Measurements from ENCODE around the gene F10. TPM values are rescaled to one million over a fixed set of nuclear protein-coding genes. Genes with fewer than 3 reads are reported as not detected.
A peak's percentile ranks its signal among the peaks of the same experiment; 100 is the strongest.

The F10 gene
- total and polyA plus RNA-seq, 2 of the 13 experiments (the other 11 are each of a cell fraction or from before 2014, with no cell fraction given) = 58.4 to 237 TPM

GRCh38 chr13:113123226-113124201 lies 915 bp downstream of the F10 start (continued):
- no peak for TF ChIP-seq MAZ (IDR thresholded peaks at IDR 0.05; ENCODE audit: borderline replicate concordance, low read depth, low read length)
- no peak; the same call in 1 of the 2 replicates for TF ChIP-seq MAZ (CRISPR knock-in tag; IDR thresholded peaks at IDR 0.05; ENCODE audit: low read depth)
- no peak; the same call in 1 of the 2 replicates for TF ChIP-seq ZNF543 (CRISPR knock-in tag; IDR thresholded peaks at IDR 0.05)
- TF ChIP-seq MAF1 (CRISPR knock-in tag; IDR thresholded peaks at IDR 0.05; ENCODE audit: borderline replicate concordance) = peak; percentile 15; the same call in 1 of the 2 replicates
- no peak for TF ChIP-seq ZGPAT (CRISPR knock-in tag; IDR thresholded peaks at IDR 0.05)
- no peak for TF ChIP-seq ATAD3A (CRISPR knock-in tag; IDR thresholded peaks at IDR 0.05)
- TF ChIP-seq TARDBP (CRISPR knock-in tag; IDR thresholded peaks at IDR 0.05) = peak; percentile 25; the same call in 1 of the 2 replicates
- TF ChIP-seq RBFOX2 (IDR thresholded peaks at IDR 0.05; ENCODE audit: low read depth, low read length) = peak; percentile 10; the same call in 1 of the 2 replicates
- TF ChIP-seq SRY (CRISPR knock-in tag; IDR thresholded peaks at IDR 0.05) = no peak
- no peak for TF ChIP-seq MXD1 (CRISPR knock-in tag; IDR thresholded peaks at IDR 0.05)
- no peak for TF ChIP-seq ZNF124 (CRISPR knock-in tag; IDR thresholded peaks at IDR 0.05)
- TF ChIP-seq TFAP4 (IDR thresholded peaks at IDR 0.05; ENCODE audit: borderline replicate concordance, low read depth) = no peak
- no peak for TF ChIP-seq KLF13 (CRISPR knock-in tag; IDR thresholded peaks at IDR 0.05)
- peak; percentile 44; the same call in 1 of the 2 replicates for TF ChIP-seq ZBTB7A (CRISPR knock-in tag; IDR thresholded peaks at IDR 0.05)
- no peak for TF ChIP-seq KAT8 (CRISPR knock-in tag; IDR thresholded peaks at IDR 0.05)
- TF ChIP-seq ZNF10 (CRISPR knock-in tag; IDR thresholded peaks at IDR 0.05; ENCODE audit: borderline replicate concordance, low read depth) = no peak
- TF ChIP-seq U2AF2 (IDR thresholded peaks at IDR 0.05; ENCODE audit: low read depth, low read length) = no peak
- TF ChIP-seq HOXA3 (CRISPR knock-in tag; IDR thresholded peaks at IDR 0.05) = no peak
- no peak for TF ChIP-seq REPIN1 (CRISPR knock-in tag; IDR thresholded peaks at IDR 0.05; ENCODE audit: borderline replicate concordance, low read depth)
- TF ChIP-seq NPAS2 (CRISPR knock-in tag; IDR thresholded peaks at IDR 0.05; ENCODE audit: borderline replicate concordance) = no peak
- TF ChIP-seq ZNF33A (CRISPR knock-in tag; IDR thresholded peaks at IDR 0.05; ENCODE audit: borderline replicate concordance) = no peak
- no peak for TF ChIP-seq ZNF570 (CRISPR knock-in tag; IDR thresholded peaks at IDR 0.05; ENCODE audit: borderline replicate concordance)
- no peak for TF ChIP-seq NR2C2 (CRISPR knock-in tag; IDR thresholded peaks at IDR 0.05; ENCODE audit: borderline replicate concordance)
- TF ChIP-seq TEF (CRISPR knock-in tag; IDR thresholded peaks at IDR 0.05) = no peak
- TF ChIP-seq HMG20A (CRISPR knock-in tag; IDR thresholded peaks at IDR 0.05; ENCODE audit: borderline replicate concordance) = no peak
